ENCODE results near the gene SPATA25.

Gene SPATA25

DNA sequence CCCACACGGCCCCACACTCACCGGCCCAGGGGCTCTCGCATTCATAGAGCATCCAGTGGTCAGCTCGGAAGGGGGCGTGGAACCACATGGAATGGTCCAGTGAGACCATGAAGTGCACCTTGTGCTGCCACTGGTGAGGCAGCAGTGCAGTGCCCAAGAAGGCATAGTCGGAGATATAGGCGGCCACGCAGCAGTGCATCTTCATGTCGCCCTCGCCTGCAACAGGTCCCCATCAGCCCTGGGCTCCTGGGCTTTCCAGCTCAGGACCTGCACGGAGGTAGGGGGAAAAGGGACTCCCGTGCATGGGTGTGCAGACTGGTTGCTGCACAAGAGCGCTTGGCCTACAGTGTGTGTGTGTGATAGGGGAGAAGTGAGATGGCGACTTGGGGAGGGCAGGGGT is 43.9 kb downstream of the SPATA25 start:
- FAIRE-seq, result no peak

DNA sequence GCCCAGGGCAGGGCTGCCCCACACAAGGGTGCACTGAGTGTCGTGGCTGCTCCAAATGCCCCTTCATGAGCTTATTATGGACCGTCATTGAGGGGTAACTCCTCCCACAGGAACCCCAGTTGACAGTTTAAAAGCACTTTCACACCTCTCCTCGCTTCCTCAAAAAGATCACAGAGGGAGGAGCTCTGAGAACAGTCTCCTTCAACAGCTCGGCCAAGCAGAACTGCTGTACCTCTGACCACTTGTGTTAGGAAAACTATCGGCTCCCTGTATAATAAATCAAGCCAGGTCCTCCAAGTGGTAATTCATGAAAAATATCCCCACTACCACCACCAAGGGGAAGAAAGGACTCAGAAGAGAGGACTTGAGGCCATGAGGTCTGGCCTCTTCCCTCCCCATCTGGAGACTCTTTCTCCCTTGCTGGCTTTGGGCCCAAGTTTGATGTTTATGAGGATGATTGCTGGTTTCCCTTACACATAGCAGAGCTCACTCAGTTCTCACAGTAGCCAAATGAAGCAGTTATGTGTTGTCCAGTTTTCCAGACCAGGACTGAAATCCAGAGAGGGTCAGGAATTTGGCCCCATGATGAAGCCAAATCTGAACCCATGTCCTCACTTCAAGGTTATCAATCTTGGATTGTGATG is 45.1 kb downstream of the SPATA25 start:
- no peak for TF ChIP-seq PAX5 (IDR thresholded peaks at IDR 0.05; ENCODE audit: insufficient read depth, low read length, severe bottlenecking)
- TF ChIP-seq SPI1 (IDR thresholded peaks at IDR 0.05; ENCODE audit: low read depth, low read length), result peak; percentile 83
- peak; percentile 83 for FAIRE-seq
- peak; percentile 64 for DNase-seq (ENCODE audit: insufficient read length, low spot score)

More for the DNA sequence above, 43.9 kb downstream of the SPATA25 start:
- TF ChIP-seq POLR2AphosphoS5 (IDR thresholded peaks at IDR 0.05; ENCODE audit: low read depth, low read length) (no peak), SPI1 (IDR thresholded peaks at IDR 0.05; ENCODE audit: low read depth, low read length) (no peak), PAX5 (IDR thresholded peaks at IDR 0.05; ENCODE audit: insufficient read depth, low read length, severe bottlenecking) (no peak), POU2F2 (IDR thresholded peaks at IDR 0.05; ENCODE audit: low read depth, low read length) (no peak), TAF1 (IDR thresholded peaks at IDR 0.05; ENCODE audit: low read depth, low read length) (no peak), POLR2A (IDR thresholded peaks at IDR 0.05; ENCODE audit: low read depth, low read length) (no peak)
- no peak for DNase-seq (ENCODE audit: insufficient read length, low spot score)

- no peak for DNase-seq (ENCODE audit: insufficient read length, low spot score)
- no peak for FAIRE-seq
- TF ChIP-seq PAX5 (IDR thresholded peaks at IDR 0.05; ENCODE audit: insufficient read depth, low read length, severe bottlenecking) (no peak), SPI1 (IDR thresholded peaks at IDR 0.05; ENCODE audit: low read depth, low read length) (no peak), POLR2AphosphoS5 (IDR thresholded peaks at IDR 0.05; ENCODE audit: low read depth, low read length) (no peak), POLR2A (IDR thresholded peaks at IDR 0.05; ENCODE audit: low read depth, low read length) (no peak), TAF1 (IDR thresholded peaks at IDR 0.05; ENCODE audit: low read depth, low read length) (no peak), POU2F2 (IDR thresholded peaks at IDR 0.05; ENCODE audit: low read depth, low read length) (no peak)
Measured at GRCh38 chr20:45841407-45842129, 45.9 kb downstream of the SPATA25 start.

- DNase-seq (ENCODE audit: insufficient read length, low spot score) (no peak), FAIRE-seq (no peak)
- TF ChIP-seq TAF1 (IDR thresholded peaks at IDR 0.05; ENCODE audit: low read depth, low read length), result no peak
- TF ChIP-seq POLR2AphosphoS5 (IDR thresholded peaks at IDR 0.05; ENCODE audit: low read depth, low read length), result no peak
- TF ChIP-seq PAX5 (IDR thresholded peaks at IDR 0.05; ENCODE audit: insufficient read depth, low read length, severe bottlenecking), result no peak
- no peak for TF ChIP-seq POU2F2 (IDR thresholded peaks at IDR 0.05; ENCODE audit: low read depth, low read length)
- no peak for TF ChIP-seq SPI1 (IDR thresholded peaks at IDR 0.05; ENCODE audit: low read depth, low read length)
- TF ChIP-seq POLR2A (IDR thresholded peaks at IDR 0.05; ENCODE audit: low read depth, low read length), result no peak
Measured at GRCh38 chr20:45840700-45841198, 46.7 kb downstream of the SPATA25 start.

DNA sequence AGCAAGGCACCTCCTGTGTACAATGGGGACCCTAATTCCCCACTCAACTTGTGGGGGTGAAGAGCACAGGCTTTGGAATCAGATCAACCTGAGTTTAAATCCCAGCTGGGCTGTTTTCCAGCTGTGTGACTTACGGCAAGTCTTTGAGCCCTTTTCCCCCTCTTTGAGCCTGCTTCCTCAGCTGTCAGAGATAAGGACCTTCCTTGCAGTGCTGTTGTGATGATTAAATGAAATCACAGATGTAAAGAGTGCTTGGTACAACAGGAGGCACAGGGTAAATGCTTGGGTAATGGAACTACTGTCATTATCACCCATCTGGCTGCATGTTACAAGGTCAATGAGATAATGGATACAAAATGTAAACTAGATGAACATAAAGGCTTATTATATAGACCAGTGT is 50.6 kb downstream of the SPATA25 start:
- no peak for TF ChIP-seq SPI1 (IDR thresholded peaks at IDR 0.05; ENCODE audit: low read depth, low read length)
- no peak for TF ChIP-seq POU2F2 (IDR thresholded peaks at IDR 0.05; ENCODE audit: low read depth, low read length)
- no peak for TF ChIP-seq POLR2AphosphoS5 (IDR thresholded peaks at IDR 0.05; ENCODE audit: low read depth, low read length)
- DNase-seq (ENCODE audit: insufficient read length, low spot score) (no peak), FAIRE-seq (no peak)

Data from GM12891 (cell line).